B cell (primary cell): ENCODE measurements around the gene SYCP3. TPM values are rescaled to one million over a fixed set of nuclear protein-coding genes. Genes with fewer than 3 reads are reported as not detected.

Source experiments
- ATAC-seq: fragments of 200-7000 bp; cut with Tn5 transposase; one replicate; pipeline ENCODE4 v1.10.0; 2021; ENCODE audit warnings: low read depth, mild to moderate bottlenecking, moderate number of reproducible peaks, moderate library complexity
- CTCF ChIA-PET: fragments of 350-600 bp; sonication (Branson Sonifier 250); formaldehyde crosslinking; loops from one replicate; lab custom pipeline; 2021; ENCODE audit warnings: antibody characterized with exemption, inconsistent platforms; lab: Charles Lee
- POLR2A ChIA-PET: fragments of 350-600 bp; sonication (Branson Sonifier 250); formaldehyde crosslinking; loops from one replicate; lab custom pipeline; 2021; ENCODE audit warnings: antibody characterized with exemption; lab: Charles Lee
- DNase-seq: peaks from one replicate; pipeline ENCODE4 v3.0.0; 2013
- H2AFZ ChIP-seq: 2 replicates; pipeline ENCODE4 v1.6.1; 2012; ENCODE audit warnings: mild to moderate bottlenecking, low read depth, low read length; ENCODE audit not compliant: insufficient read depth, poor library complexity, severe bottlenecking
- H3K27ac ChIP-seq, 2 donors: 1 replicate in 1 of 2; 2 replicates in 1 of 2; pipeline ENCODE4 v1.5.1; 2012 to 2013; ENCODE audit warnings: low read length in 2 of 2, mild to moderate bottlenecking in 2 of 2, moderate library complexity in 1 of 2
- H3K27me3 ChIP-seq, 4 experiments: fragments of 200-600 bp in 1 of 4; sonication (generic) in 1 of 4; replicated peaks in 1 of 4; 1 replicate in 2 of 4; 2 replicates in 2 of 4; pipeline versions ENCODE4 v1.6.1 to v1.7.0; 2013 to 2016; ENCODE audit warnings: low read length in 3 of 4, mild to moderate bottlenecking in 2 of 4, mixed read lengths in 1 of 4, moderate library complexity in 1 of 4; ENCODE audit not compliant: insufficient read depth in 4 of 4, control insufficient read depth in 3 of 4; ENCODE audit errors: control extremely low read depth in 1 of 4
- H3K36me3 ChIP-seq, 2 experiments: replicated peaks in 1 of 2; 1 replicate in 1 of 2; 2 replicates in 1 of 2; pipeline versions ENCODE4 v1.6.1 to v1.7.1; 2013; ENCODE audit warnings: low read length in 1 of 2; ENCODE audit not compliant: insufficient read depth in 2 of 2, control insufficient read depth in 1 of 2; ENCODE audit errors: control extremely low read depth in 1 of 2, extremely low read depth in 1 of 2
- H3K4me1 ChIP-seq, 2 donors: fragments of 200-600 bp in 1 of 2; sonication (generic) in 1 of 2; 1 replicate in 1 of 2; 2 replicates in 1 of 2; pipeline versions ENCODE4 v1.5.1 to v1.6.1; 2013 to 2017; ENCODE audit warnings: low read length in 2 of 2; ENCODE audit not compliant: control insufficient read depth in 2 of 2, insufficient read depth in 2 of 2
- H3K4me2 ChIP-seq: replicated peaks from 2 replicates; pipeline ENCODE3; 2012; ENCODE audit warnings: mild to moderate bottlenecking, low read depth, low read length; ENCODE audit not compliant: poor library complexity, severe bottlenecking
- H3K4me3 ChIP-seq, 5 experiments: fragments of 200-600 bp in 1 of 5; sonication (generic) in 1 of 5; 1 replicate in 3 of 5; 2 replicates in 2 of 5; pipeline versions ENCODE4 v1.5.1 to v1.7.0; 2011 to 2016; ENCODE audit warnings: low read length in 4 of 5, mild to moderate bottlenecking in 4 of 5, low read depth in 2 of 5, control low read depth in 1 of 5, moderate library complexity in 1 of 5; ENCODE audit not compliant: insufficient read depth in 1 of 5; ENCODE audit errors: control extremely low read depth in 1 of 5, extremely low read depth in 1 of 5
- H3K79me2 ChIP-seq: fragments of 200-600 bp; sonication (generic); one replicate; pipeline ENCODE4 v1.6.0; 2016; ENCODE audit warnings: low read length; ENCODE audit not compliant: control insufficient read depth, insufficient read depth
- H3K9ac ChIP-seq: fragments of 200-600 bp; sonication (generic); 2 replicates; pipeline ENCODE4 v1.6.1; 2017; ENCODE audit warnings: mild to moderate bottlenecking, low read length, moderate library complexity
- H3K9me3 ChIP-seq, 3 donors: one replicate each; pipeline versions ENCODE4 v1.6.1 to v1.7.1; 2013; ENCODE audit warnings: low read length in 2 of 3; ENCODE audit not compliant: control insufficient read depth in 2 of 3, insufficient read depth in 1 of 3; ENCODE audit errors: control extremely low read depth in 1 of 3
- H4K20me1 ChIP-seq: 2 replicates; pipeline ENCODE4 v1.6.0; 2012; ENCODE audit warnings: mild to moderate bottlenecking, low read length; ENCODE audit not compliant: insufficient read depth, control insufficient read depth, poor library complexity, severe bottlenecking
- H3K27ac Mint-ChIP-seq: one replicate; pipeline ENCODE4 v1.8.0; 2021; ENCODE audit warnings: mixed read lengths
- H3K27me3 Mint-ChIP-seq: one replicate; pipeline ENCODE4 v1.8.0; 2021; ENCODE audit warnings: mixed read lengths
- H3K4me1 Mint-ChIP-seq: one replicate; pipeline ENCODE4 v1.8.0; 2021; ENCODE audit warnings: mixed read lengths
- H3K4me3 Mint-ChIP-seq: one replicate; pipeline ENCODE4 v1.8.0; 2021; ENCODE audit warnings: mixed read lengths
- H3K9me3 Mint-ChIP-seq: one replicate; pipeline ENCODE4 v1.8.0; 2022; ENCODE audit warnings: mixed read lengths; ENCODE audit not compliant: insufficient read depth
- CTCF ChIP-seq: fragments of 200-600 bp; IDR thresholded peaks from one replicate; pipeline ENCODE4 v1.8.0; 2022; ENCODE audit warnings: antibody characterized with exemption, mild to moderate bottlenecking
- EZH2 ChIP-seq: IDR thresholded peaks from 2 replicates; pipeline ENCODE4 v1.6.1; 2012; ENCODE audit warnings: borderline replicate concordance, low read depth, mild to moderate bottlenecking, moderate library complexity, low read length; ENCODE audit not compliant: insufficient read depth, poor library complexity, severe bottlenecking
- WGBS: methylation state at CpG from one replicate; pipeline ENCODE4 v1.1.5; 2013; ENCODE audit warnings: missing lambda C conversion rate; ENCODE audit not compliant: insufficient coverage; 5-methylcytosine and 5-hydroxymethylcytosine counted together
- intact Hi-C: fragments of 100-400 bp; cut with micrococcal nuclease; formaldehyde crosslinking; loops from one replicate; pipeline ENCODE4 v1.10.0; 2022
- polyA plus RNA-seq: library from polyadenylated mRNA; depleted of rRNA; stranded (reverse); fragments of >200 nt; gene quantifications from 2 replicates; pipeline ENCODE4 v1.2.3, GENCODE V29; 2012
- total RNA-seq, 2 donors: library from RNA; stranded (reverse); fragments of 120-200 nt in 1 of 2; gene quantifications; 1 replicate in 1 of 2; 2 replicates in 1 of 2; pipeline versions ENCODE4 v1.2.3 to v1.2.4, GENCODE V29; 2013 to 2022

SYCP3 gene
- total and polyA plus RNA-seq, 2 donors (not counting 1 experiment from before 2014, with no cell fraction given): 0.04 to 0.12 TPM

DNA sequence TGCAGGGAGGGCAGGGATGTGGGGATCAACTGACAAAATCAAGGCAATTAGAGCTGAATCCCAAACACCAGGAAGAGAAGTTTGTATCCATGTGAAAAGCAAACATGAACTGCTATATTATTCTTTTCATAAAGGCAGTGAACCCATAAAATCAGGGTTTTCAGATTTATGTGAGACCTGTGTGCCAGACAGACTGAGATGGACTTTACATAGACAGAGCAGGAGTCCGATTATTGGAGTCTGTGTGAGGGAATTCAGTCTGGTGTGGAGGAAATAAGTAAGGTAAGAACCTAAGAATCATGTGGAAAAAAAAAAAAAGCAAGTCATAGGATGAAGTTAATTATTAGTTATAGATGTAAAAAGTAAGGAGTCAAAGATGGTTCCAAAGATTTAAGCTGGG, 45.1 kb upstream of the SYCP3 start:
- Histone ChIP-seq H3K9me3 (no peaks in the 10 kb centered on the region), H3K4me3 (no peak overlapping the region), H3K27ac (no peak overlapping the region), H4K20me1 (no peaks in the 10 kb centered on the region), H2AFZ (no peak overlapping the region), H3K4me2 (no peak overlapping the region), H3K79me2 (no peaks in the 10 kb centered on the region), H3K4me1 (peaks cover 5 to 7% of the 10 kb centered on the region in 2 donors), H3K9ac (no peak overlapping the region), H3K36me3 (peaks cover 1 to 10% of the 10 kb centered on the region in 2 experiments), H3K27me3 (no peaks in the 10 kb centered on the region)
- no peak for DNase-seq
- ChIA-PET POLR2A (interaction anchor here (0.6 kb wide), 1 partner anchor 18 kb away, joined by 3 read pairs; no protein-coding TSS in a partner anchor), CTCF (interaction anchor here (0.7 to 1.7 kb wide), 5 partner anchors 8 to 70 kb away, joined by 3 to 6 read pairs (median 4); no protein-coding TSS in a partner anchor)
- Mint-ChIP-seq H3K4me3 (no peak overlapping the region), H3K27ac (no peak overlapping the region), H3K27me3 (no peaks in the 10 kb centered on the region), H3K4me1 (peaks cover 15% of the 10 kb centered on the region), H3K9me3 (no peaks in the 10 kb centered on the region)
- WGBS: 100% methylated on average over 1 of the region's 1 CpG
- intact Hi-C loops: no loop called here
- ATAC-seq: no peak
- TF ChIP-seq EZH2 (no peak), CTCF (no peak)

- POLR2A ChIA-PET: no interaction called here
- no peak overlapping the region for H3K4me3 Mint-ChIP-seq
- no peak overlapping the region for H3K27ac ChIP-seq
- DNase-seq (no peak), ATAC-seq (no peak)
- no peaks in the 10 kb centered on the region for H3K27me3 Mint-ChIP-seq
- H3K4me3 ChIP-seq: no peak overlapping the region
- H3K4me1 Mint-ChIP-seq: peaks cover 18% of the 10 kb centered on the region
- H3K4me2 ChIP-seq: no peak overlapping the region
- CTCF ChIA-PET: interaction anchor here (1.1 to 1.7 kb wide), 3 partner anchors 8 to 56 kb away, joined by 3 to 6 read pairs (median 4); no protein-coding TSS in a partner anchor
- no peak overlapping the region for H3K27ac Mint-ChIP-seq
- no peaks in the 10 kb centered on the region for H3K79me2 ChIP-seq
- H3K4me1 ChIP-seq: peaks cover 5 to 7% of the 10 kb centered on the region in 2 donors
- no peaks in the 10 kb centered on the region for H4K20me1 ChIP-seq
- H3K9me3 ChIP-seq: no peaks in the 10 kb centered on the region
- no CpG with 5 or more reads among the region's 2 CpGs for WGBS
- H3K36me3 ChIP-seq: peaks cover 1 to 7% of the 10 kb centered on the region in 2 experiments
- H3K27me3 ChIP-seq: no peaks in the 10 kb centered on the region
- intact Hi-C loops: no loop called here
- TF ChIP-seq EZH2 (no peak), CTCF (no peak)
- H2AFZ ChIP-seq: no peak overlapping the region
- H3K9ac ChIP-seq: no peak overlapping the region
- no peaks in the 10 kb centered on the region for H3K9me3 Mint-ChIP-seq
Measured at GRCh38 chr12:101783838-101784237, 44.6 kb upstream of the SYCP3 start.
